Measurements from ENCODE around the gene GRIA3.

The GRIA3 gene

DNA sequence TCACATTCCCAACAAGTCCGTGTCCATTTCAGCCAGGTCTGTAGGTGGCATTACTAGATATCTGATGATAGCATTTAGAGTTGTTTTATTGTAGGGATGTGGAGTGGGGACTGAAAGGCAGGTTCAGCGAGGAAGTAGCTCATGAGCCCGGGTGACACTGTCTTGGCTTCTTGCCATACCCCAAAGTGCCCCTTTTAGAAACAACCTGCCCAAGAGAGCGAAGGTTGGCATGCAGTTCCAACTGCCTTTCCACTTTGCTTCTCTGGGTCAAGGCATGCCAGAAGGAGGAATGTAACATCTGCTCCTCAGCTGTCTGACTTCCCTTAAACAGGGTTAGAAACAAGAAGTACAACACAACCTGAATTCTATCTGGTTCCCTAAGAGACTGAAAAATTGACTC lies 9.0 kb downstream of the GRIA3 start:
- no peak overlapping the region for H3K27ac ChIP-seq

DNA sequence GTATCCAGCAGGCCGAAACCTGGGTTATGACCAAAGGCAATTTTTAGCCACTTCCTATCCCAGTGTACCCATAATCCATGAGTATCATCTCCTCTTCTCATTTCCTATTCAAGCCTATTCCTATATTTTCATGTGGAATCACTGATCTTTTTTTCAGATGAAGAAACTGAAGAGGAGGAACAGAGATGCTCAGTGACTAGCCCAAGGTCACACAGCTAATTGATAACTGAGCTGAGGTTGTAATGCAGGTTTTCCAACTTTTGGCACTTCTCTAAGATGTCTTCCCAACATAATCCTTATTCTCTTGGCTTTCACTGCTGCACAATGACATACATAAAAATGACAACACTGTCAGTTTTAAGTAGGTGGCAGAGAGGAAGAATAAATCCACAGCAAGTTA lies 15.3 kb downstream of the GRIA3 start:
- no peak for TF ChIP-seq ZFX (IDR thresholded peaks at IDR 0.05)
- TF ChIP-seq, protein P1, sequence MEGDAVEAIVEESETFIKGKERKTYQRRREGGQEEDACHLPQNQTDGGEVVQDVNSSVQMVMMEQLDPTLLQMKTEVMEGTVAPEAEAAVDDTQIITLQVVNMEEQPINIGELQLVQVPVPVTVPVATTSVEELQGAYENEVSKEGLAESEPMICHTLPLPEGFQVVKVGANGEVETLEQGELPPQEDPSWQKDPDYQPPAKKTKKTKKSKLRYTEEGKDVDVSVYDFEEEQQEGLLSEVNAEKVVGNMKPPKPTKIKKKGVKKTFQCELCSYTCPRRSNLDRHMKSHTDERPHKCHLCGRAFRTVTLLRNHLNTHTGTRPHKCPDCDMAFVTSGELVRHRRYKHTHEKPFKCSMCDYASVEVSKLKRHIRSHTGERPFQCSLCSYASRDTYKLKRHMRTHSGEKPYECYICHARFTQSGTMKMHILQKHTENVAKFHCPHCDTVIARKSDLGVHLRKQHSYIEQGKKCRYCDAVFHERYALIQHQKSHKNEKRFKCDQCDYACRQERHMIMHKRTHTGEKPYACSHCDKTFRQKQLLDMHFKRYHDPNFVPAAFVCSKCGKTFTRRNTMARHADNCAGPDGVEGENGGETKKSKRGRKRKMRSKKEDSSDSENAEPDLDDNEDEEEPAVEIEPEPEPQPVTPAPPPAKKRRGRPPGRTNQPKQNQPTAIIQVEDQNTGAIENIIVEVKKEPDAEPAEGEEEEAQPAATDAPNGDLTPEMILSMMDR (conservative IDR thresholded peaks at IDR 0.05): no peak
- H3K27ac ChIP-seq: no peak overlapping the region

More for the DNA sequence above, 9.0 kb downstream of the GRIA3 start:
- TF ChIP-seq, protein P1 (conservative IDR thresholded peaks at IDR 0.05): no peak
- no peak for TF ChIP-seq ZFX (IDR thresholded peaks at IDR 0.05)

DNA sequence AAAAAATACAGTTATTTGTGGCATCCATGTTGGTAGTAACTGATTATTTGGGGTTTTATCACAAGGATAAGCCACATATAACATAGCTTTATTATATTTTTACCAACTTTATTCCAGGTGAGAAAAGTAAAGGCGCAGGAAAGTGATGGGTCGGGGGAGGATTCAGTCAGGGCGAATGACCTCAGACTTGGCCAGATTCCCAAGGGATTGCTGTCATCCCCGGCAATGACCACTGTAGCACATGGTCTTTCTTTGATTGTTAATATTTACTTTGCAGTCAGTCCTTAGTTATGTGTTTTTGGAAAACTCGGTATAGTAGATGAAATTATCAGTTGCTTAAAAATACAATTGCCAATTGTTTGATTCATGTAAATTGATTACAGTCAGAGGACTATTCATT lies 17.6 kb downstream of the GRIA3 start:
- no peak for TF ChIP-seq ZFX (IDR thresholded peaks at IDR 0.05)
- TF ChIP-seq, protein P1 (conservative IDR thresholded peaks at IDR 0.05): no peak
- no peak overlapping the region for H3K27ac ChIP-seq

DNA sequence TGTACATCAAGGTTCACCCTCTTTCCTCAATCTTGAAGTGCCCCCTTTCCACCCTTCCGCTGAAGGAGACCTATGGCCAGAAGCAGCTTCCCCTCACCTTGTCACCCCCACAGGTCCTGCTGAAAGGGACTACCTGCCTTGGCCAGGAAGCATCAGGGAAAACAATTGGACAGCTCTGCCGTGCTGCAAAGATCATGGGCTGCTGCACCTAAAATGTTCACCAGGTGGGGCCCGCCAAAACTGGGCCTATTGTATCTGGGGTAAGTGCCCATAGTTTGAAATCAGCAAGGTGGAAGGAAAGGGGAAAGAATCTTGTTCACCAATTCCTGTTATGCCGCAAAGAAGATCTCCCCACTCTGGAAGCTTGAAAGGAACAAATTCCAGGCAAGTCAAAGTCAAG lies 18.4 kb downstream of the GRIA3 start:
- TF ChIP-seq, protein P1 (conservative IDR thresholded peaks at IDR 0.05): no peak
- TF ChIP-seq ZFX (IDR thresholded peaks at IDR 0.05): no peak
- no peak overlapping the region for H3K27ac ChIP-seq

DNA sequence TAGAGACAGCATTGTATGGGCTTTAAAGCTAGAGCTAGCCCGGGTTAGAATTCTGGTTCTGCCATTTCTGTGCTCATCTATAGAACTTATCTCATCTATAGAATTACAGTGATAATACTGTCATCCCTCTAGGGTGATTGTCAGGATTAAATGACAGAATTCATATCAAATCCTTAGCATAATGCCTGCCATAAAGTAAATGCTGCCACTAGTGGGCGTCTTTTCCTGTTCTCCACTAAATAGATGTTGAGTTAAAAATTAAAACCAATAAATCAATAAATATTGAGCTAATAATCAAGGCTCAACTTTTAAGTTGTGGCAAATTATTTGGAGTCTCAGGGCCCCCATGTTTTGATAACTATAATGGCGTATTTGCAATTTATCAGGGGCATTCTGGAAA lies 19.7 kb downstream of the GRIA3 start:
- no peak overlapping the region for H3K27ac ChIP-seq
- TF ChIP-seq ZFX (IDR thresholded peaks at IDR 0.05): no peak
- TF ChIP-seq, protein P1 (conservative IDR thresholded peaks at IDR 0.05): peak; percentile 27

DNA sequence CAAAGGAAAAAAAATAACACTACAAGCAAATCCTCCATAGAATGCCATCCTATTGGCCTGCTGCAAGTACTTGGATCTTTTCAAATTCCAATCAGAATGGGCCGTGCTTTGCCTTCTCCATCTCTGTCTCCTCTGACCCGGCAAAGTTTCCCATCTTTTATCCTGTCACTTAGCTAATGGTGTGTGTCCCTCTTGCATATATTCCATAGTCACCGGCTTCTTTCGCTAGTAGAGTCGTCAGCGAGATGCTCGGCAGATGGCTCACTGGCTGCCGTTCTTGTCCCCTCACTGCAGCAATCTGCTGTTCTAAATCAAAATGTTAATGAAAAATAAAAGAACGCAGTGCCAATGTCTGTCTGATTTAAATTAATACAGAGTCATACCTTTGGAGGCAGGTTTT lies 22.1 kb downstream of the GRIA3 start:
- no peak for TF ChIP-seq ZFX (IDR thresholded peaks at IDR 0.05)

DNA sequence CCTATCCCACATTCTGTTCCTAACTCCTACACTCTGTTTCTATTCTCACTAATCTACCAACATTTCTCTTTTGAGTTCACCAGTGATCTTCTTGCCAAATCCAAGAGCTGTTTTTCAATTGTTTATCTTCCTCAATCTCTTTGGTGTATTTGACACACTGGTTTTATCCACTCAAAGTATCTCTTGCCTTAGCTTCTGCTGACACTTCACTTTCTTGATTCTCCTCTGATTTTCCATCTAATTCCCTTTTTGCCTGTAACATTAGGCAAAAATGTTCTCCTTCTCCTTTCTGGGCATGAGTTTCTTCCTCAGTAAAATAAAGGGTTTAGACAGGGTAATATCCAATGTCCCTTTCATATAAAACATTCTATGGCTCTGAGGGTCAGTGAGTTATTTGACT lies 26.2 kb downstream of the GRIA3 start:
- TF ChIP-seq, protein P1 (conservative IDR thresholded peaks at IDR 0.05): no peak
- no peak for TF ChIP-seq ZFX (IDR thresholded peaks at IDR 0.05)

More for the DNA sequence above, 22.1 kb downstream of the GRIA3 start:
- H3K27ac ChIP-seq: no peak overlapping the region

DNA sequence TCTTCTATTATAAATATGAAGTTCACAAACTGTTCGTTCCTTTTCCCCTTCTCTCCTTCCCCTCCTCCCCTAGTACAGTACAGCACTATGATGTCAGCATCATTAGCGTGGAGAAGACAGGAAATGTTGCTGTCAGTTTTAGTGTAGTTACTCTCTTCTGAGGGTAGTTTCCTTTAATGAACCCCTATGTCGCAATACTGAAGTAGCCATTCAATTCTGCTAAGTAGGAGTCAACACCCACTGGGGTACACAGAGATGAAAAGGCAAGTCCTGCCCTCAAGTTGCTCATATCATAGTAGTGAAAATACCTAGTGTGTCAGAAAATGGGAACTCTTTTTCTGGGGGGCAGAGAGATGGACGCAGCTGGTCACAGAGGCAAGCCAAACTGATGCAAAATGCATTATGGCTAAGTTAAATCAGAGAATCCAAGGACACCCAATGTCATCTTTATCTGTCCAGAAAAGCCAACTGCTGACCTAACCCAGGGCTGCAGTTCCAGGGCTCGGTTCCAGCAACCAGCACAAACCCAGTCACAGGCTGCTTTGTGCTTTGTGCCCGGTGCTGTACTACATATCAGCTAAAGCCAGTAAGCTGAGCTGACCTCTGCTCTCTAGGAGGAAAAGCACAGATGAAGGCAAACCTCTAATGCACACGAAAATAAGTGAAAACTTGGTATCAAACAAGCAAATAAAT lies 31.5 kb downstream of the GRIA3 start:
- H3K27ac ChIP-seq: no peak overlapping the region
- TF ChIP-seq, protein P1 (conservative IDR thresholded peaks at IDR 0.05): no peak
- no peak for TF ChIP-seq ZFX (IDR thresholded peaks at IDR 0.05)

More for the DNA sequence above, 26.2 kb downstream of the GRIA3 start:
- no peak overlapping the region for H3K27ac ChIP-seq
